H1 (cell line): ENCODE data around the gene DCUN1D2.

Experiments used
- CTCF ChIP-seq, 3 experiments: IDR thresholded peaks; 1 replicate in 2 of 3; 2 replicates in 1 of 3; pipeline versions ENCODE4 v1.5.1 to v1.6.1; 2011; ENCODE audit warnings: low read length in 3 of 3, mild to moderate bottlenecking in 3 of 3, inconsistent platforms in 2 of 3, low read depth in 1 of 3, moderate library complexity in 1 of 3; ENCODE audit not compliant: insufficient read depth in 1 of 3; ENCODE audit errors: control extremely low read depth in 1 of 3
- HDAC6 ChIP-seq: IDR thresholded peaks from one replicate; pipeline ENCODE4 v1.7.1; 2012; ENCODE audit warnings: low read depth, mild to moderate bottlenecking, inconsistent platforms, low read length, moderate library complexity
- YY1 ChIP-seq: IDR thresholded peaks from 2 replicates; pipeline ENCODE4 v1.6.1; 2011; ENCODE audit warnings: low read depth, mild to moderate bottlenecking, low read length

GRCh38 chr13:113520571-113520970 is 30.1 kb upstream of the DCUN1D2 start:
- TF ChIP-seq CTCF (IDR thresholded peaks at IDR 0.05; ENCODE audit: control extremely low read depth in 1 of 3, insufficient read depth in 1 of 3, low read depth in 1 of 3, low read length in 3 of 3), result no peak
- TF ChIP-seq HDAC6, result no peak
- no peak for TF ChIP-seq YY1
